GM18519 (cell line): ENCODE measurements around the gene HASPIN.

Experiments
- ATAC-seq: cut with Tn5 transposase; IDR thresholded peaks from one replicate; pipeline ENCODE4 v1.9.1; 2021; ENCODE audit warnings: mild to moderate bottlenecking, moderate library complexity; ENCODE audit not compliant: unreplicated experiment, low FRiP score

HASPIN gene

GRCh38 chr17:3762922-3763776, 39.4 kb downstream of the HASPIN start:
- ATAC-seq = peak; percentile 44

GRCh38 chr17:3763777-3764170, 40.1 kb downstream of the HASPIN start:
- no peak for ATAC-seq

- no peak for ATAC-seq
These were observed 42.3 kb downstream of the HASPIN start for GRCh38 chr17:3765981-3766380.

GRCh38 chr17:3766779-3767178, 43.1 kb downstream of the HASPIN start:
- ATAC-seq = no peak

GRCh38 chr17:3768341-3768740, 44.6 kb downstream of the HASPIN start:
- no peak for ATAC-seq

GRCh38 chr17:3768769-3769168, 45.1 kb downstream of the HASPIN start:
- no peak for ATAC-seq

- no peak for ATAC-seq
These were observed 46.8 kb downstream of the HASPIN start for GRCh38 chr17:3770466-3770865.

- ATAC-seq = no peak
These were observed 47.4 kb downstream of the HASPIN start for GRCh38 chr17:3771140-3771539.

GRCh38 chr17:3772764-3773163, 49.1 kb downstream of the HASPIN start:
- ATAC-seq = no peak

GRCh38 chr17:3773511-3773910, 49.8 kb downstream of the HASPIN start:
- no peak for ATAC-seq

- ATAC-seq = no peak
These were observed 50.3 kb downstream of the HASPIN start for GRCh38 chr17:3773966-3774365.
